CD4-positive, alpha-beta T cell treated with Interleukin-17A for 4 hours (primary cell): Measurements from ENCODE around the gene ADAMTSL1.

Experiments
- DNase-seq: peaks from one replicate; pipeline ENCODE4 v3.0.0-alpha.2; 2020; ENCODE audit warnings: mixed read lengths

ADAMTSL1 gene

GRCh38 chr9:18745710-18746109 is 271.8 kb downstream of the ADAMTSL1 start:
- DNase-seq, result no peak

- no peak for DNase-seq
These were observed 272.7 kb downstream of the ADAMTSL1 start for GRCh38 chr9:18746631-18747030.

- no peak for DNase-seq
These were observed 273.6 kb downstream of the ADAMTSL1 start for GRCh38 chr9:18747595-18747994.

DNA sequence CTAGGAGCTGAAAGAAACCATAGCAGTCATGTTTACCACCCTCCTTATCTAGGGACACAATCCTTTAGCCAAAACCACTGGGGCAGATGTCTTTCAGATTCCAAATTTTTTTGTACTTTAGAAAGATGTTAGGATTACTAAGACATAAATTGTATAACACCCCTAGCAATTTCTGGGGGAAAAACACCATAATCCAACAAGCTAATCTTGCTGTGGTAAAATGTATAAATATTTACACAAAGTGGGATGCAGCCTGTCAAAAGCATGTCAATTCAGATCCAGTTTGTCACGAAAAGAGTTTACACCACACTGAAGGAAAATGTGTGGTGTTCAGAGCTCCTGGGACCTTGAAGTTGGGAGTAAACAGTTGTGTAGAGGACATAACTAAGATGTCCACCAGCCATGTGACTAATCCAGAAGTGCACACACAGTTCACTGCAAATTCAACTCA is 274.3 kb downstream of the ADAMTSL1 start:
- no peak for DNase-seq

- DNase-seq, result no peak
These were observed 275.8 kb downstream of the ADAMTSL1 start for GRCh38 chr9:18749711-18750110.

DNA sequence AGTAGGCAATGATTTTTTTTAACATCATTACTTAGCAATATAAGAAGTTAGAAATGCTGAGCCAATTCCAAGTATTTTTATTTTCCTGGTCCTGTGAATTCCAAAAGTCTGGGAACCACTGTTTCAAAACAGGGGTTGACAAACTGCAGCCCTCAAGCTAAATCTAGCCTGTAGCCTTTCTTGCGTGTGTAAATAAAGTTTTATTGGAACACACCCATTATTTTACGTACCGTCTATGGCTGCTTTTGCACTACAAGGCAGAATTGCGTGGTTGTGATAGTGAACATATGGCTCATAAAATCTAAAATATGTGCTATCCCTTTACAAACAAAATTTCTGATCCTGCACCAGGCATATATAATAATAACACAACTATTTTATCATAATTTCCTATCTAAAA is 280.0 kb downstream of the ADAMTSL1 start:
- DNase-seq, result no peak

- DNase-seq, result no peak
These were observed 280.6 kb downstream of the ADAMTSL1 start for GRCh38 chr9:18754537-18754936.

DNA sequence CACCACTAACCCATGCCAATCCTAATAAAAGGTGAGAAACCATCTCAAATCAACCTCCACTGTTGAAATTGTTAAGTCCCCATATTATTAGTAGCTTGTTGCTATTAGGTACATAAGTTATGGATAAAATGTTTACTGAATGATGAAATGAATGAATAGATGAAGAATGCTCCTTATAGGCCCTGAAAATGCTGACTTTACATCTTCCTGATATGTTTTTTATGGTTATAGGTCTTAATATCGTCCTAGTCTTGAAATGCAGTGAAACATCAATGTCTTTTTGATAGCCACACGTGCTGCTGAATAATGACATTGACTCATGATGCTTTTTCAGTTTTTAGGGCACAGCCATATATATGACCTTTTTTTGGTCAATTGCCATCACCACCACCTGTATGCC is 281.3 kb downstream of the ADAMTSL1 start:
- no peak for DNase-seq

GRCh38 chr9:18756712-18757125 is 282.8 kb downstream of the ADAMTSL1 start:
- no peak for DNase-seq

- no peak for DNase-seq
These were observed 285.9 kb downstream of the ADAMTSL1 start for GRCh38 chr9:18759827-18760226.

DNA sequence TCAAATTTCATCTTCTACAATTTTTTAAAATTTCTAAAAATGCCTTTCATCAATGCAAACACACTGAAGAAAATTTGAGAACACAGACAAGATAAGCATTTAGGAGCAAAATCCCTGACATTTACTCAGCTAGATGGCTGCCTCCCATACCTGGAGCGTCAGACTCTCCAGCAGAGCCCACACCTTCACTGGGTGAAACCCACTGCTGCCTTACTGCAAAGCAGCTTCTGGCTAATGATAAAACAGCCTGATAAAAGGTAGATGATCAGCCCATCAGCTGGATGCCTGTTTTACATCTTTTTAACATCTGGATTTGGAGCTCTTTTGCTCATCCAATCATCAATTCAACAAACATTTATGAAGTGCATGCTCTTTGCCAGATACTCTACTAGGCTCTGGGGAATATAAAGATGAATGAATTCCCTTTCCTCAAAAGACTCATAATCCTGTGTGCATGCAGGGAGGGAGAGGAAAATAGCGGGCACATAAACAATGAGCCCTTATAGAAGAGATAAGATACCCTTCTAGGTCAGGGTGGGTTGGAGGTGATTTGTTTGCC is 287.9 kb downstream of the ADAMTSL1 start:
- no peak for DNase-seq

DNA sequence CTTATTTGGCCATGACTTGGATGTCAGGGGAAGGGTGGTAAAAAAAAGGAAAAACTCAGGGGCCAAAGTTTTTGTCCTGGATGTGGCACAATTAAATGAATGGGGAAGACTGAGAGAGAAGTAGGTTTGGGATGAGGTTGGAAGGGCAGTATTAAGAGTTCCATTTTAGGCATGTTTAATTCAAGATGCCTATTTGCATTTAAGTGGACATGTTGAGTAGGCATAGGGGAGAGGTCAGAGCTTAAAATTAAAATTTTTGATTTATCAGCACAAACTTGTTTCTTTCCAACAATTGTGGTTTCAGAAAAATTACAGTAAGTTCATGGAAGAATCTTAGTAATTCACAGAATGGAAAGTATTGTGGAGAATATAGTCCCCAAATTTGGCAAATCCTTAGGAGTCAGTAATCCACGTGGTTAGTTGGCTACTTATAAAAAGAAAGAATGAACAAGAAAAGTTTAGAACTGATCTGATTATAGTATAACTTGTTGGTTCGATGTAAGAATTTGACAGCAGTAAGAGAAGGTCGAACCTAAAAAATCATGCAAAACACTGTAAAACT is 293.1 kb downstream of the ADAMTSL1 start:
- DNase-seq, result no peak

DNA sequence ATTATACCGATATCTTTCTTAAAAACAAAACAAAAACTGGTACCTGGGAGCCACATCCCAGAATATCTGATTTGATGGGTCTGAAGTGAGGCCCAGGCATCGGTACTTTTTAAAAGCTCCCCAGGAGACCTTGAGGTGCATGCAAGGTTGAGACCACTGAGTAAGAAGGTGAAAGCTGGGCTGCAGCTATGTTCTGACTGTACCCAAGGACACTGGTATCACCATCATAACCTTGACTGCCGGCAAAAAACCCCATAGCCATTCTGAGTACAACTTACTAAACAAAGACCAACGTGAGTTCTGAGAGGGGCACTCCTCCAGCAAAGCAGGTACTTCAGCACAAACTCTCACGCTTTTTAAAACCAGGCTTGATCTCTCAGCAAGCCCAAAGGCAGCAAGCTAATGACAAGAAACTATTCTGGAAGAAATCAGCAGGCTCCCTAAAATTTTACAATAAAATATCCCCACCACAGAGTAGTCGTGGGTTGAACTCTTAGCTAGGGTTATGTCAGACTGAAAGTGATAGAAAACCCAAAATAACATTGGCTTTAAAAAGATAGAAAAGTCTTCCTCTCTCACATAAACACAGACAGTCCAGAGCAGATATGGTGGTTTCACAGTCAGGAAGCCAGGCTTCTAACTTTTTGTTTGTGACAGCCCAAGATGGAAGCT is 295.1 kb downstream of the ADAMTSL1 start:
- DNase-seq, result no peak

DNA sequence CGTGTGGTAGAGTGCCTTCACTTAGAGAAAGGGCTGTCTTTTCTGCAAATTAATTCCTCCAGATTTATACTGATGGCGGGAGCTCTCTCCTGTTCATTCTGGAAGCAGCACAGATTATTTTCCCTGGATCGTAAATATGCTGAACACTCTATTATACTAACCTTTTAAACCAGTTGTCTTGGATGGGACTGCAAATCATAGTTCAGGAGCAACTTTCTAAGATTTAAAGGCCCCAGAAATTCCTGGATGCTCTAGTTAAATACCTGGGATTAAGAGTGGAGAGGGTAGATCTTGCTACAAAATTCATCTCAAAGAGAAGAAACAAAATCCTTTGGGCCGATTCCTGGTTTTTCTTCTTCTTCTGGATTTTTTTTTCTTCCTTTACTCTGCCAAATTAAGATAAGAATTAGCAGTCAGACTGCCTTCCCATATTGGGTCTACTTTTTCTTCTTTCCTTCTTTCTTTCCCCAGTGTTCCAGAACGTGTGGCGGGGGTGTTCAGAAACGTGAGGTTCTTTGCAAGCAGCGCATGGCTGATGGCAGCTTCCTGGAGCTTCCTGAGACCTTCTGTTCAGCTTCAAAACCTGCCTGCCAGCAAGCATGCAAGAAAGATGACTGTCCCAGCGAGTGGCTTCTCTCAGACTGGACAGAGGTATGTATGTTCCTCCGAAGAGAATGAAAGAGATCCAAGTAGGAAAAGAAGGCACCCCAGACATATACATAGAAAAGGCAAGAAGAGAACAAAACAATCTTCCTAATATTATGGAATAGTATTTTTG is 296.4 kb downstream of the ADAMTSL1 start:
- no peak for DNase-seq

- no peak for DNase-seq
These were observed 297.1 kb downstream of the ADAMTSL1 start for GRCh38 chr9:18771011-18771410.

DNA sequence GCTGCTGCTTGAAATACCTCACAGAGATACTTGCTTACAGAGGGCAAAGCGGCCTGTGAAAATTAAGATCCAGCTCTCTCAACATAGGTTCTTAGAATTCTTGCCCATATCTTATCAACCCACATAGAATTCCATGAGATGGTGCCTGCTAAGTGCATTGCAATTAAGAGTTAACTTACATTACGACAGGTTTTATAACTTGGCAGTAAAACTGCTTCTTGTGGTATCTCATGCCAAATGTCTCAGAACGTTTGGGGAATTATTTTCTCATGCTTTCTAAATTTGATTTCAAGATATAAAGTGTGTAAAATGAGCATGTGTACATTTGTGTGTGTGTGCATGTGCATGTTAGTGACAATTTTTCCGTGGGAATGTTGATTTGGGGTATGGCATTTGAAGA is 297.8 kb downstream of the ADAMTSL1 start:
- no peak for DNase-seq

- no peak for DNase-seq
These were observed 301.3 kb downstream of the ADAMTSL1 start for GRCh38 chr9:18775241-18775640.

DNA sequence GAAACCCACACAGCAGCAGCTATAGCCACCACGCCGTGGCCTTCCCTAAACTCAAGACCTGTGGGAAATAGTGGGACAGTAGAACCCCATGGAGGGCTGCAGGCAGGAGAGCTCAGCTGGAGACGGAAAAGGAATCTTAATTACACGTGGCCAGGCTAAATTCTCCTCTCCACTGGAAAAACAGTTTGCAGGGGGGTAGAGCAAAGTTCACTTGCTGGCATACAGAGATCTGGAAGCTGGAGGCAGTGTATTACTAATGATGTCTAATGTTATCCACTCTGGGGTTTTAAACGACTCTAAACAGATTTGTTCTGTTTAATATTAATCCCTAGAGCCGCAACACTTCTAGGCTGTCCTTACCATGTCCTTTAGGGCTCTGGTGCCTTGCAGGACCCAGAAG is 302.0 kb downstream of the ADAMTSL1 start:
- no peak for DNase-seq

DNA sequence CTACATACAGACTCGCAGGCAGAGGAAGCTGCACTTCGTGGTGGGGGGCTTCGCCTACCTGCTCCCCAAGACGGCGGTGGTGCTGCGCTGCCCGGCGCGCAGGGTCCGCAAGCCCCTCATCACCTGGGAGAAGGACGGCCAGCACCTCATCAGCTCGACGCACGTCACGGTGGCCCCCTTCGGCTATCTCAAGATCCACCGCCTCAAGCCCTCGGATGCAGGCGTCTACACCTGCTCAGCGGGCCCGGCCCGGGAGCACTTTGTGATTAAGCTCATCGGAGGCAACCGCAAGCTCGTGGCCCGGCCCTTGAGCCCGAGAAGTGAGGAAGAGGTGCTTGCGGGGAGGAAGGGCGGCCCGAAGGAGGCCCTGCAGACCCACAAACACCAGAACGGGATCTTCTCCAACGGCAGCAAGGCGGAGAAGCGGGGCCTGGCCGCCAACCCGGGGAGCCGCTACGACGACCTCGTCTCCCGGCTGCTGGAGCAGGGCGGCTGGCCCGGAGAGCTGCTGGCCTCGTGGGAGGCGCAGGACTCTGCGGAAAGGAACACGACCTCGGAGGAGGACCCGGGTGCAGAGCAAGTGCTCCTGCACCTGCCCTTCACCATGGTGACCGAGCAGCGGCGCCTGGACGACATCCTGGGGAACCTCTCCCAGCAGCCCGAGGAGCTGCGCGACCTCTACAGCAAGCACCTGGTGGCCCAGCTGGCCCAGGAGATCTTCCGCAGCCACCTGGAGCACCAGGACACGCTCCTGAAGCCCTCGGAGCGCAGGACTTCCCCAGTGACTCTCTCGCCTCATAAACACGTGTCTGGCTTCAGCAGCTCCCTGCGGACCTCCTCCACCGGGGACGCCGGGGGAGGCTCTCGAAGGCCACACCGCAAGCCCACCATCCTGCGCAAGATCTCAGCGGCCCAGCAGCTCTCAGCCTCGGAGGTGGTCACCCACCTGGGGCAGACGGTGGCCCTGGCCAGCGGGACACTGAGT is 303.2 kb downstream of the ADAMTSL1 start:
- DNase-seq, result no peak

DNA sequence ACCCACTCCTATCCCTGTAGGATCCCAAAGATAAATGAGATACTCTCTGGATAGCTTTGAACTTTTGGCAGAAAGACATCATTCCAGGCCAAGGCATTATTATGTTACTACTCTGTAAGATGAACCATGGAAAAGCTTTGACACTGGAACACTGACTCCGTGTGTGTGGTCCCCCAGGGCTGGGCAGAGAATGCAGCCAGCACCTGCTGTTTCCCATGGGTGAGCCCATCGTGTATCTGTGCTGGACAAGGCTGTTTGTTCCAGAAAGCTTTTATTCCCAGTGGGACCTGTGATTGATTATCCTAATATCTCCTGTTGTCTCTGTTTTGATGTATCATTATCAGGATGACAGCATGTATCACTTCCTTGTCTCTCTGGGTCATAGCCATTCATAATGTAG is 304.2 kb downstream of the ADAMTSL1 start:
- DNase-seq, result no peak

DNA sequence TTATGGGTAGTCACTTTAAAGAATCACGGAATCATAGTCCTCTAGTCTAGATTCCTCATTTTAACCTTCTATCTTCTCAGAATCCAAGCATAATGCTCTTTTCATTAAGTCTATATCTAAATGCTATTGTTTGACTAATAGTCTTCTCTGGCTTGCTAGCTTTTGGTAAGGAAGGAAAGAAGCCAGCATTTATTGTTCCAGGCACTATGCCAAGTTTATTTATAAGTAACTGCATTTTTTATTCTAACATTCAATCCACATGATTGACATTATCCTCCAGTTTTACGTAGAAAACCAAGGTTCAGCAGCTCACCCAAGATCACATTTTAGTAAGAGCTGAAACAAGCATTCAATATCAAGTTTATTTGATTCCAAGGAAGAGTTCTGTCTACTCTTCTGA is 304.9 kb downstream of the ADAMTSL1 start:
- no peak for DNase-seq

DNA sequence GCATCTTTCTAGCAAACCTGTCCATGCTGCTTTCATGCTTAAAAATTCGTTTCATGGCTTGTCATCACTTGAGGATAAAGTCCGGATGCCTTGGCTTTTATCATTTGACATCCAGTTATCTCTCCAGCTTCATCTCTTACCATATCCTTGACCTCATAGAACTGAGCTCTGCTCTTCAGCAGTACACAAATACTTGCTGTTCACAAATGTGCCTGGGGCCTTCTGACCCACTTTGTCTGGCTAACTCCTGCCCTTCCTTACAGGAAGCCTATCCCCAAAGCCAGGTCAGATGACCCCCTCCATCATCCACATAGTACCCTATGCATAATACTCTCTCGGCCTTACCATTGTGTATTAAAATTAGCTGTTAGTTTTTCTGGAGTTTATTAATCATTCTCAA is 310.0 kb downstream of the ADAMTSL1 start:
- no peak for DNase-seq

GRCh38 chr9:18785604-18786003 is 311.7 kb downstream of the ADAMTSL1 start:
- DNase-seq, result no peak
